Measurements from ENCODE around the gene APOBEC3F. TPM values are rescaled to one million over a fixed set of nuclear protein-coding genes. Genes with fewer than 3 reads are reported as not detected.

APOBEC3F gene
- total RNA-seq, 1 donor from 2014 or later = 5.3 TPM

- DNase-seq (ENCODE audit: low spot score) = peak; percentile 83
- TF ChIP-seq CTCF (IDR thresholded peaks at IDR 0.05) = no peak
- Mint-ChIP-seq H3K4me3 (ENCODE audit: unreplicated experiment) (no peak within 1 kb of the TSS), H3K9me3 (ENCODE audit: low read depth) (no peaks in the 10 kb centered on the region), H3K27ac (ENCODE audit: unreplicated experiment) (no peak within 1 kb of the TSS), H3K36me3 (ENCODE audit: low read depth) (no peaks in the 10 kb centered on the region), H3K4me1 (ENCODE audit: low read depth) (peaks cover 9% of the 10 kb centered on the region), H3K27me3 (ENCODE audit: low read depth) (peaks cover 4% of the 10 kb centered on the region)
These were observed 56.7 kb downstream of the APOBEC3F start, which contains the start of gene APOBEC3H for GRCh38 chr22:39097098-39098020. TSS of gene APOBEC3H (plus strand) at chr22:39097244. CDS start at chr22:39100279, 3,035 bp downstream.

GRCh38 chr22:39098026-39098425, 57.4 kb downstream of the APOBEC3F start:
- peak; percentile 46 for DNase-seq (ENCODE audit: low spot score)
- Mint-ChIP-seq H3K27me3 (ENCODE audit: low read depth) (peaks cover under 1% of the 10 kb centered on the region), H3K9me3 (ENCODE audit: low read depth) (no peaks in the 10 kb centered on the region), H3K36me3 (ENCODE audit: low read depth) (no peaks in the 10 kb centered on the region), H3K27ac (ENCODE audit: unreplicated experiment) (no peak overlapping the region), H3K4me1 (ENCODE audit: low read depth) (peaks cover 9% of the 10 kb centered on the region), H3K4me3 (ENCODE audit: unreplicated experiment) (no peak overlapping the region)
- TF ChIP-seq CTCF (IDR thresholded peaks at IDR 0.05) = no peak

- no peak overlapping the region for H3K27ac Mint-ChIP-seq (ENCODE audit: unreplicated experiment)
- no peaks in the 10 kb centered on the region for H3K36me3 Mint-ChIP-seq (ENCODE audit: low read depth)
- peaks cover 9% of the 10 kb centered on the region for H3K4me1 Mint-ChIP-seq (ENCODE audit: low read depth)
- no peak overlapping the region for H3K4me3 Mint-ChIP-seq (ENCODE audit: unreplicated experiment)
- DNase-seq (ENCODE audit: low spot score) = peak; percentile 39
- TF ChIP-seq CTCF (IDR thresholded peaks at IDR 0.05) = no peak
- H3K27me3 Mint-ChIP-seq (ENCODE audit: low read depth) = no peaks in the 10 kb centered on the region
- no peaks in the 10 kb centered on the region for H3K9me3 Mint-ChIP-seq (ENCODE audit: low read depth)
These were observed 57.9 kb downstream of the APOBEC3F start for GRCh38 chr22:39098576-39098975.

- TF ChIP-seq CTCF (IDR thresholded peaks at IDR 0.05) = no peak
- Mint-ChIP-seq H3K9me3 (ENCODE audit: low read depth) (no peaks in the 10 kb centered on the region), H3K4me1 (ENCODE audit: low read depth) (peaks cover 9% of the 10 kb centered on the region), H3K4me3 (ENCODE audit: unreplicated experiment) (no peak overlapping the region), H3K27ac (ENCODE audit: unreplicated experiment) (no peak overlapping the region), H3K36me3 (ENCODE audit: low read depth) (no peaks in the 10 kb centered on the region), H3K27me3 (ENCODE audit: low read depth) (no peaks in the 10 kb centered on the region)
- no peak for DNase-seq (ENCODE audit: low spot score)
These were observed 60.6 kb downstream of the APOBEC3F start for GRCh38 chr22:39101226-39101625.

GRCh38 chr22:39103431-39103830, 62.8 kb downstream of the APOBEC3F start:
- DNase-seq (ENCODE audit: low spot score) = no peak
- Mint-ChIP-seq H3K4me1 (ENCODE audit: low read depth) (no peaks in the 10 kb centered on the region), H3K36me3 (ENCODE audit: low read depth) (no peaks in the 10 kb centered on the region), H3K27me3 (ENCODE audit: low read depth) (no peaks in the 10 kb centered on the region), H3K4me3 (ENCODE audit: unreplicated experiment) (no peak overlapping the region), H3K9me3 (ENCODE audit: low read depth) (no peaks in the 10 kb centered on the region), H3K27ac (ENCODE audit: unreplicated experiment) (no peak overlapping the region)
- TF ChIP-seq CTCF (IDR thresholded peaks at IDR 0.05) = no peak

Other genes with a start within 250 kb of the APOBEC3F start
- 10.8 to 14.3 TPM (median 11.8 TPM) in 3 replicates for gene DNAL4, start 246.7 kb upstream of the APOBEC3F start, total RNA-seq
- 23.4 to 37.5 TPM (median 35.0 TPM) in 3 replicates for gene NPTXR, start 196.8 kb upstream of the APOBEC3F start, total RNA-seq
- 80.1 to 110 TPM (median 82.9 TPM) in 3 replicates for gene CBX6, start 168.6 kb upstream of the APOBEC3F start, total RNA-seq
- gene APOBEC3A, start 83.3 kb upstream of the APOBEC3F start, total RNA-seq = not detected in 3 replicates
- gene APOBEC3B, start 58.5 kb upstream of the APOBEC3F start, total RNA-seq = 1.5 to 2.9 TPM (median 2.4 TPM) in 3 replicates
- gene APOBEC3C, start 26.6 kb upstream of the APOBEC3F start, total RNA-seq = 17.2 to 22.3 TPM (median 21.3 TPM) in 3 replicates
- gene APOBEC3D, start 19.7 kb upstream of the APOBEC3F start, total RNA-seq = 0.37 to 0.79 TPM (median 0.44 TPM) in 3 replicates
- gene APOBEC3G, start 36.4 kb downstream of the APOBEC3F start, total RNA-seq = 0.56 to 0.94 TPM (median 0.87 TPM) in 3 replicates
- not detected in 3 replicates for gene APOBEC3H, start 56.4 kb downstream of the APOBEC3F start, total RNA-seq
- 3.6 to 6.9 TPM (median 4.7 TPM) in 3 replicates for gene CBX7, start 111.8 kb downstream of the APOBEC3F start, total RNA-seq
- gene PDGFB, start 204.1 kb downstream of the APOBEC3F start, total RNA-seq = 10.5 to 16.9 TPM (median 16.5 TPM) in 3 replicates